Measurements from ENCODE around the gene PDPK1.
"Not testable (repeated sequence)": the region's sequence is repeated elsewhere in the genome, so short reads cannot be mapped to it uniquely, and the experiment has no call there.

PDPK1 gene

GRCh38 chr16:2618964-2619363 is 81.1 kb downstream of the PDPK1 start:
- not testable (repeated sequence) for H2BK5ac ChIP-seq (ENCODE audit: low read depth, low read length, poor library complexity, severe bottlenecking); H3K27ac ChIP-seq (ENCODE audit: low read length, poor library complexity, severe bottlenecking); H3K18ac ChIP-seq (ENCODE audit: low read depth in 1 of 2, low read length in 2 of 2); H3K4me3 ChIP-seq (ENCODE audit: insufficient read depth in 1 of 2, low read depth in 1 of 2, low read length in 2 of 2); H4K91ac ChIP-seq (ENCODE audit: low read length); H3K4ac ChIP-seq (ENCODE audit: low read depth in 1 of 2, low read length in 2 of 2); H3K79me1 ChIP-seq (replicated peaks; ENCODE audit: low read length, poor library complexity, severe bottlenecking); H2AFZ ChIP-seq (ENCODE audit: low read depth, low read length); H3K23ac ChIP-seq (ENCODE audit: low read length in 2 of 2); H3K14ac ChIP-seq (ENCODE audit: low read length in 2 of 2); H2BK120ac ChIP-seq (ENCODE audit: low read depth, low read length); H3K27me3 ChIP-seq (ENCODE audit: control insufficient read depth in 1 of 2, insufficient read depth in 1 of 2, low read length in 2 of 2); H4K8ac ChIP-seq (ENCODE audit: low read length); DNase-seq; H3K4me1 ChIP-seq (ENCODE audit: control insufficient read depth, insufficient read depth, low read depth, low read length); H3K9me3 ChIP-seq (ENCODE audit: control insufficient read depth, low read length); H3K4me2 ChIP-seq (ENCODE audit: low read length, poor library complexity, severe bottlenecking); H2BK15ac ChIP-seq (ENCODE audit: low read depth, poor library complexity, severe bottlenecking); H2BK12ac ChIP-seq (ENCODE audit: low read length in 2 of 2); H2AK5ac ChIP-seq (ENCODE audit: low read length, severe bottlenecking); H3K9ac ChIP-seq (ENCODE audit: low read length); H3K36me3 ChIP-seq (ENCODE audit: control insufficient read depth in 1 of 2, insufficient read depth in 2 of 2, low read depth in 1 of 2, low read length in 2 of 2)
- WGBS = no CpG with 5 or more reads among the region's 20 CpGs

- WGBS = no CpG with 5 or more reads among the region's 12 CpGs
- H4K8ac ChIP-seq (ENCODE audit: low read length); H3K4me2 ChIP-seq (ENCODE audit: low read length, poor library complexity, severe bottlenecking); H3K4ac ChIP-seq (ENCODE audit: low read depth in 1 of 2, low read length in 2 of 2); H2BK12ac ChIP-seq (ENCODE audit: low read length in 2 of 2); H3K14ac ChIP-seq (ENCODE audit: low read length in 2 of 2); H3K27ac ChIP-seq (ENCODE audit: low read length, poor library complexity, severe bottlenecking); H3K4me1 ChIP-seq (ENCODE audit: control insufficient read depth, insufficient read depth, low read depth, low read length); H2BK5ac ChIP-seq (ENCODE audit: low read depth, low read length, poor library complexity, severe bottlenecking); H3K79me1 ChIP-seq (replicated peaks; ENCODE audit: low read length, poor library complexity, severe bottlenecking); DNase-seq; H3K27me3 ChIP-seq (ENCODE audit: control insufficient read depth in 1 of 2, insufficient read depth in 1 of 2, low read length in 2 of 2); H3K4me3 ChIP-seq (ENCODE audit: insufficient read depth in 1 of 2, low read depth in 1 of 2, low read length in 2 of 2); H3K36me3 ChIP-seq (ENCODE audit: control insufficient read depth in 1 of 2, insufficient read depth in 2 of 2, low read depth in 1 of 2, low read length in 2 of 2); H3K9ac ChIP-seq (ENCODE audit: low read length); H2BK120ac ChIP-seq (ENCODE audit: low read depth, low read length); H3K18ac ChIP-seq (ENCODE audit: low read depth in 1 of 2, low read length in 2 of 2); H2AFZ ChIP-seq (ENCODE audit: low read depth, low read length); H3K9me3 ChIP-seq (ENCODE audit: control insufficient read depth, low read length); H2BK15ac ChIP-seq (ENCODE audit: low read depth, poor library complexity, severe bottlenecking); H2AK5ac ChIP-seq (ENCODE audit: low read length, severe bottlenecking); H3K23ac ChIP-seq (ENCODE audit: low read length in 2 of 2); H4K91ac ChIP-seq (ENCODE audit: low read length): not testable (repeated sequence)
These were observed 81.8 kb downstream of the PDPK1 start for GRCh38 chr16:2619628-2620027.

- H3K36me3 ChIP-seq (ENCODE audit: control insufficient read depth in 1 of 2, insufficient read depth in 2 of 2, low read depth in 1 of 2, low read length in 2 of 2); H3K27ac ChIP-seq (ENCODE audit: low read length, poor library complexity, severe bottlenecking); H3K9me3 ChIP-seq (ENCODE audit: control insufficient read depth, low read length); H3K18ac ChIP-seq (ENCODE audit: low read depth in 1 of 2, low read length in 2 of 2); H3K4me3 ChIP-seq (ENCODE audit: insufficient read depth in 1 of 2, low read depth in 1 of 2, low read length in 2 of 2); H3K27me3 ChIP-seq (ENCODE audit: control insufficient read depth in 1 of 2, insufficient read depth in 1 of 2, low read length in 2 of 2); H3K14ac ChIP-seq (ENCODE audit: low read length in 2 of 2); H3K4ac ChIP-seq (ENCODE audit: low read depth in 1 of 2, low read length in 2 of 2); H2AK5ac ChIP-seq (ENCODE audit: low read length, severe bottlenecking); H3K9ac ChIP-seq (ENCODE audit: low read length); H3K23ac ChIP-seq (ENCODE audit: low read length in 2 of 2); H3K4me1 ChIP-seq (ENCODE audit: control insufficient read depth, insufficient read depth, low read depth, low read length); H2BK5ac ChIP-seq (ENCODE audit: low read depth, low read length, poor library complexity, severe bottlenecking); H3K79me1 ChIP-seq (replicated peaks; ENCODE audit: low read length, poor library complexity, severe bottlenecking); H3K4me2 ChIP-seq (ENCODE audit: low read length, poor library complexity, severe bottlenecking); H4K91ac ChIP-seq (ENCODE audit: low read length); H4K8ac ChIP-seq (ENCODE audit: low read length); DNase-seq; H2AFZ ChIP-seq (ENCODE audit: low read depth, low read length); H2BK12ac ChIP-seq (ENCODE audit: low read length in 2 of 2); H2BK15ac ChIP-seq (ENCODE audit: low read depth, poor library complexity, severe bottlenecking); H2BK120ac ChIP-seq (ENCODE audit: low read depth, low read length): not testable (repeated sequence)
- WGBS = no CpG with 5 or more reads among the region's 15 CpGs
These were observed 83.0 kb downstream of the PDPK1 start for GRCh38 chr16:2620870-2621269.

GRCh38 chr16:2621395-2621794 is 83.6 kb downstream of the PDPK1 start:
- not testable (repeated sequence) for H2AFZ ChIP-seq (ENCODE audit: low read depth, low read length); H2AK5ac ChIP-seq (ENCODE audit: low read length, severe bottlenecking); H2BK15ac ChIP-seq (ENCODE audit: low read depth, poor library complexity, severe bottlenecking); H4K8ac ChIP-seq (ENCODE audit: low read length); H3K9me3 ChIP-seq (ENCODE audit: control insufficient read depth, low read length); H3K27ac ChIP-seq (ENCODE audit: low read length, poor library complexity, severe bottlenecking); H2BK5ac ChIP-seq (ENCODE audit: low read depth, low read length, poor library complexity, severe bottlenecking); H3K4me3 ChIP-seq (ENCODE audit: insufficient read depth in 1 of 2, low read depth in 1 of 2, low read length in 2 of 2); H3K4me2 ChIP-seq (ENCODE audit: low read length, poor library complexity, severe bottlenecking); H3K4ac ChIP-seq (ENCODE audit: low read depth in 1 of 2, low read length in 2 of 2); H3K36me3 ChIP-seq (ENCODE audit: control insufficient read depth in 1 of 2, insufficient read depth in 2 of 2, low read depth in 1 of 2, low read length in 2 of 2); H4K91ac ChIP-seq (ENCODE audit: low read length); H3K79me1 ChIP-seq (replicated peaks; ENCODE audit: low read length, poor library complexity, severe bottlenecking); H2BK120ac ChIP-seq (ENCODE audit: low read depth, low read length); H3K18ac ChIP-seq (ENCODE audit: low read depth in 1 of 2, low read length in 2 of 2); H2BK12ac ChIP-seq (ENCODE audit: low read length in 2 of 2); H3K27me3 ChIP-seq (ENCODE audit: control insufficient read depth in 1 of 2, insufficient read depth in 1 of 2, low read length in 2 of 2); H3K14ac ChIP-seq (ENCODE audit: low read length in 2 of 2); DNase-seq; H3K23ac ChIP-seq (ENCODE audit: low read length in 2 of 2); H3K4me1 ChIP-seq (ENCODE audit: control insufficient read depth, insufficient read depth, low read depth, low read length); H3K9ac ChIP-seq (ENCODE audit: low read length)
- no CpG with 5 or more reads among the region's 8 CpGs for WGBS
